ENCODE data around the gene GPBP1.
"Not testable (repeated sequence)": the region's sequence is repeated elsewhere in the genome, so short reads cannot be mapped to it uniquely, and the experiment has no call there.

GRCh38 chr5:57178238-57178637 is 4.4 kb downstream of the GPBP1 start:
- not testable (repeated sequence) for TF ChIP-seq CTCF, POLR2A (IDR thresholded peaks at IDR 0.05)

Data from adrenal gland (tissue), 5 donors.